ENCODE measurements around the gene ANGPT4.

Gene ANGPT4

DNA sequence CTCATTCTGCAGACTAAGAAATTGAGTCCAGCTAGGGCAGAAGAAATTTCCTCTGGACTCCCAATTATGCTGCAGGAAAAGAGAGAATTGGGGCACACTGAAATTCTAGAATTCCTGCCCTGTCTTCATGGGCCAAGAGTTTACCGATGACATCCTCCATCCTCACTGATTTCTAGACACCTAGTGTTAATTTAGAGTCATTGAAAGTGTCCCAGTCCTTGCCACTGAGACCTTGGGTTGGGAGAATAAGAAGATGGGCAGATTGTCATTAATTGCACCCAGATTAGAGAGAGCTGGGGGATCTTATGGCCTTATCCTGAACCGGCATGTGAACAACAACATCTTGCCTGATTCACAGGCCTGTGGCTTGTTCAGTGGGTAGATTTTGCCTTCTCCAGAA is 29.0 kb downstream of the ANGPT4 start:
- Histone ChIP-seq H3K27me3 (ENCODE audit: low read depth) (0 out of 2 replicates have a peak, but pooled peaks cover 10% of the 10 kb centered on the region), H3K36me3 (replicated peaks) (no peaks in the 10 kb centered on the region), H3K4me3 (no peak overlapping the region), H3K9me3 (no peaks in the 10 kb centered on the region), H3K4me1 (peaks cover 7% of the 10 kb centered on the region)
- DNase-seq (ENCODE audit: low spot score in 2 of 2) = no peak
- in situ Hi-C loops (cut with MboI; ENCODE audit: low sequenced_read_pairs) = no loop called here

- Histone ChIP-seq H3K27me3 (ENCODE audit: low read depth) (0 out of 2 replicates have a peak, but pooled peaks cover 10% of the 10 kb centered on the region), H3K4me3 (no peak overlapping the region)
- in situ Hi-C loops (cut with MboI; ENCODE audit: low sequenced_read_pairs) = no loop called here
Observed at GRCh38 chr20:884983-885952, 30.9 kb downstream of the ANGPT4 start.

GRCh38 chr20:881783-882144 is 34.4 kb downstream of the ANGPT4 start:
- 0 out of 2 replicates have a peak, but pooled peaks cover 10% of the 10 kb centered on the region for H3K27me3 ChIP-seq (ENCODE audit: low read depth)
- in situ Hi-C loops (cut with MboI; ENCODE audit: low sequenced_read_pairs) = no loop called here
- H3K4me3 ChIP-seq = no peak overlapping the region
- H3K36me3 ChIP-seq (replicated peaks) = no peaks in the 10 kb centered on the region
- DNase-seq (ENCODE audit: low spot score in 2 of 2) = no peak
- peaks cover 4% of the 10 kb centered on the region for H3K4me1 ChIP-seq
- H3K9me3 ChIP-seq = no peaks in the 10 kb centered on the region

More at GRCh38 chr20:884983-885952, 30.9 kb downstream of the ANGPT4 start:
- Histone ChIP-seq H3K36me3 (replicated peaks) (no peaks in the 10 kb centered on the region), H3K9me3 (no peaks in the 10 kb centered on the region), H3K4me1 (peaks cover 7% of the 10 kb centered on the region)
- no peak for DNase-seq (ENCODE audit: low spot score in 2 of 2)

- no peak overlapping the region for H3K4me3 ChIP-seq
- no peaks in the 10 kb centered on the region for H3K36me3 ChIP-seq (replicated peaks)
- no peaks in the 10 kb centered on the region for H3K9me3 ChIP-seq
- in situ Hi-C loops (cut with MboI; ENCODE audit: low sequenced_read_pairs) = no loop called here
- H3K27me3 ChIP-seq (ENCODE audit: low read depth) = 0 out of 2 replicates have a peak, but pooled peaks cover 6% of the 10 kb centered on the region
- no peaks in the 10 kb centered on the region for H3K4me1 ChIP-seq
- DNase-seq (ENCODE audit: low spot score in 2 of 2) = no peak
Observed at GRCh38 chr20:881051-881782, 34.9 kb downstream of the ANGPT4 start.

DNA sequence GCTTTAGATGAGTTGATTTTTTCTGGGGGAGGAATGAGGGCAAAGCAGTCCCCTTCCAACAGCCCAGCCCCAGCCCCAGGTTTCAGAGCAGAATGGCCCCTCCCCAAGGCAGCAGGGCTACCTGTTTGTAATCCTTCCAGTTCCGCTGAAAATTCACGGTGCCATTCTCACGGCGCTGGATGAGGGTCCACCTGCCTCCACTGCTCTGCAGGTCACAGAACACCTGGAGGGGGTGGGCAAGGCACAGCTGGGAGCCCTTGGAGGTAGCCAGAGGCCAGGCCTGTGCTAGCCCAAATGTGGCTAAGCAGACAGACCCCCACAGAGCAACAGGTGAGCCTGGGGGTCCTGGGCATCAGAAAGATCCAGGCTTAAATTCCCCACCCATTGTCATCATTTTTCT is 36.5 kb downstream of the ANGPT4 start:
- no peaks in the 10 kb centered on the region for H3K4me1 ChIP-seq
- no peak for DNase-seq (ENCODE audit: low spot score in 2 of 2)
- no peaks in the 10 kb centered on the region for H3K9me3 ChIP-seq
- in situ Hi-C loops (cut with MboI; ENCODE audit: low sequenced_read_pairs) = no loop called here
- no peak overlapping the region for H3K4me3 ChIP-seq
- no peaks in the 10 kb centered on the region for H3K27me3 ChIP-seq (ENCODE audit: low read depth)
- H3K36me3 ChIP-seq (replicated peaks) = no peaks in the 10 kb centered on the region

GRCh38 chr20:878511-879307 is 37.4 kb downstream of the ANGPT4 start:
- Histone ChIP-seq H3K4me1 (no peaks in the 10 kb centered on the region), H3K4me3 (no peak overlapping the region), H3K36me3 (replicated peaks) (no peaks in the 10 kb centered on the region), H3K27me3 (ENCODE audit: low read depth) (no peaks in the 10 kb centered on the region), H3K9me3 (no peaks in the 10 kb centered on the region)
- peak; percentile 7 to 78 for DNase-seq (ENCODE audit: low spot score in 2 of 2)
- in situ Hi-C loops (cut with MboI; ENCODE audit: low sequenced_read_pairs) = no loop called here

DNA sequence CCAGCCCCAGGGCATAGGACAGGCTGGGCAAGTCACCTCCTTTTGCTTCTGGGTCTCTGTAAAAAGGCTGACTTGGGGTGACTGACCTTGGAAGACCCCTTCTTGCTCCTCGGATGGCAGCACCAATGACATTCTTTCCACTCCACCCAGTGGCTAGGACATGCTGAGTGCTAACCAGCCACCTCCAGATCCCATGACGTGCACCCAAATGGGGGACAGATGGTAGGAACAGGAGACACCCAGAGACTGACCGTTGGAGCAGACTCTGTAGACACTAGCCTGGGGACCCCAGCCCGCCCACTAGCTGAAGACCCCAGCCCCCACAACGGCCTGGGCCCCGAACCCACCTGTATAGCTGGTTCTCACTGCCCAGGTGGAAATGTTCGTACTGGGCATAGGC is 38.3 kb downstream of the ANGPT4 start:
- Histone ChIP-seq H3K4me1 (no peaks in the 10 kb centered on the region), H3K9me3 (no peaks in the 10 kb centered on the region), H3K4me3 (no peak overlapping the region), H3K27me3 (ENCODE audit: low read depth) (no peaks in the 10 kb centered on the region), H3K36me3 (replicated peaks) (no peaks in the 10 kb centered on the region)
- DNase-seq (ENCODE audit: low spot score in 2 of 2) = no peak
- in situ Hi-C loops (cut with MboI; ENCODE audit: low sequenced_read_pairs) = no loop called here

DNA sequence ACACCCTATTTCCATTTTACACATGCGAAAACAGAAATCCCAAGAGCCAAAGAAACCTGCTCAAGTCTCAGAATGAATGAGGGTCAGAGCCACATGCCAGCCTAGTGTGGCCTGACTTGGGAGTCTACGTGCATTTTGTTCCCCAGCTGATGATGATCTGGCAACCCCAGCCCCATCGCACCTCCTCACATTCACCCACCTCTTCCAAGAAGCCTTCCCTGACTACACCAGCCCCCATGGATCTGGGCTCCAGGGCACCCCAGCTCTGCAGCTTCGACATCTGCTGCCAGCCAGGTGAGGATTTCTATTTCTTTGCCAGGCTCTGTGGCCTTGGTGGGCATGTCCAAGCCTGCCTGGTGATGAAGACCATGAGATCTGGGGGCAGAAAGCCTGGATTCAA is 41.0 kb downstream of the ANGPT4 start:
- no peak for DNase-seq (ENCODE audit: low spot score in 2 of 2)
- H3K36me3 ChIP-seq (replicated peaks) = no peaks in the 10 kb centered on the region
- H3K4me1 ChIP-seq = no peaks in the 10 kb centered on the region
- in situ Hi-C loops (cut with MboI; ENCODE audit: low sequenced_read_pairs) = no loop called here
- H3K27me3 ChIP-seq (ENCODE audit: low read depth) = no peaks in the 10 kb centered on the region
- no peak overlapping the region for H3K4me3 ChIP-seq
- H3K9me3 ChIP-seq = no peaks in the 10 kb centered on the region

DNA sequence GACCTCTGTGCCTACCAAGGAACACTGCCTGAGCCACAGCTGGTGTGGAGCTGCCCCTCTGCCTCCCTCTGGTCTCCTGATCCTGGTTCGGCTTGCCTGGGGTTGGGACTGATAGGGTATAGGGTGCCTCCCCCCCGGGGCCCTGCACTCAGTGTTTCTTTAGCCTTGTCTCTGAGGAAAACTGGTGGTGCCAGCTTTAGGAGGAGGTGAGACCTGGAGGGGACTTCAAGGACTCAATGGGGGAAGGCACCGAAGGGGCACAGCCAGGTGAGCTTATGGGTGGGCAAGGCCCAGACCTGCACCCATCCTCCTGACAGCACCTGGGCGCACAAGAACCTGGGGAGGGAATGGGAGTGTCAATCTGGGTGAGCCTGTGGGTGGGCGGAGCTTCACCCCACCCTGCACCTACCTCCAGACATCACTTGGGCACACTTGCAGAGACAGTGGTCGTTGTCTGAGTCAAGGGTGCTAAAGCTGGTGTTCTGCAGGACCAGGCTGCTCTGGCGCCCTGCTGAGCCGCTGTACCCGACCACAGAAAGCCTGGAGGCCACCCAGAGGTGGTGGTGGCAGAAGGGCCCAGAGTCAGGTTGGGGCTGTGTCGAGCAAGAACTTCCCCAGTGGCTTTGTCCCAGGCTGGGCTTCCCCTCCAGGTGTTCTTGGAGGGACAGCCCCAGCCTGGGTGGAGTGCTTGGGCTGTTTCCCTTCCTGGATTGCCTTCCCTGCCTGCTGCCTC is 42.1 kb downstream of the ANGPT4 start:
- Histone ChIP-seq H3K27me3 (ENCODE audit: low read depth) (no peaks in the 10 kb centered on the region), H3K9me3 (no peaks in the 10 kb centered on the region), H3K4me3 (no peak overlapping the region), H3K36me3 (replicated peaks) (no peaks in the 10 kb centered on the region), H3K4me1 (no peaks in the 10 kb centered on the region)
- in situ Hi-C loops (cut with MboI; ENCODE audit: low sequenced_read_pairs) = no loop called here
- no peak for DNase-seq (ENCODE audit: low spot score in 2 of 2)

GRCh38 chr20:872855-873520 is 43.1 kb downstream of the ANGPT4 start:
- Histone ChIP-seq H3K36me3 (replicated peaks) (no peaks in the 10 kb centered on the region), H3K9me3 (no peaks in the 10 kb centered on the region), H3K4me3 (no peak overlapping the region), H3K4me1 (no peaks in the 10 kb centered on the region), H3K27me3 (ENCODE audit: low read depth) (no peaks in the 10 kb centered on the region)
- DNase-seq (ENCODE audit: low spot score in 2 of 2) = peak in 1 of 2 experiments; percentile 29
- in situ Hi-C loops (cut with MboI; ENCODE audit: low sequenced_read_pairs) = no loop called here

DNA sequence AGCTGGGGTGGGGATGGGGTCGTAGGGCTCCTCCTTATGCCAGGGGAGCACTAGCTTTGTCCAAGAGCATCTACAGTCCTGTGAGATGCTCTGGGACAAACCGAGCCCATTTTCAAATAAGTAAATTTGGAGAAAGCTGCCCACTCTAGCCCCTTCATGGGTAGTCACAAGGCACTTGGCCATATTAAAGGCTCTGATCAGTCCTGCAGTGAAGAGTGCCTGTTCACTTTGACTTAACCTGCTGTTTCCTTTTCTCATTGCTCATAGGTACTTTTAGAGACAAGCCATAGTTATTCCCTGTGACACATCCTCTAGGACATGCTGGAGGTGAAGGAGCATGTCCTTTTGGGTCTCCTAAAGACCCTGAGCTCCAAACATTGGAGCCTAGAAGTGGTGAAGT is 44.2 kb downstream of the ANGPT4 start:
- Histone ChIP-seq H3K9me3 (no peaks in the 10 kb centered on the region), H3K4me3 (no peak overlapping the region), H3K27me3 (ENCODE audit: low read depth) (no peaks in the 10 kb centered on the region), H3K4me1 (no peaks in the 10 kb centered on the region), H3K36me3 (replicated peaks) (no peaks in the 10 kb centered on the region)
- DNase-seq (ENCODE audit: low spot score in 2 of 2) = no peak
- in situ Hi-C loops (cut with MboI; ENCODE audit: low sequenced_read_pairs) = no loop called here

DNA sequence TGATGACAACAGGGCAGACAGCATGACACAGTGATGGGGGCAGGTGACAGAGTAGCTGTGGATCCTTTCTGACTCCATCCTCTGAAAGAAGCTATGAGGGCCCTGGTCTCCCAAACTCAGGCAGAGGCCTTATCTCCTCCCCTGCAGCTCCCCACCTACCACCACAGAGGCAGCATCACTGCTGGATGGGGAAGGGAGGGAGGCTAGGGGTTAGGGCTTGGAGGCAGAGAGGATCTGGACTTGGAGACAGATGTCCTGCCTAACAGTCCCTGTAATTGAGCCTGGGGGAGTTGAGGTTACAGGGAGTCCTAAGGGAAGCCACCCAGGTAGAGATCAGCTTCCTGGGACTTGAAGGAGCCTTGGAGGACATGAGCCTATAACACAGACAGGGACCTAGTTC is 44.7 kb downstream of the ANGPT4 start:
- Histone ChIP-seq H3K4me3 (no peak overlapping the region), H3K4me1 (no peaks in the 10 kb centered on the region), H3K27me3 (ENCODE audit: low read depth) (no peaks in the 10 kb centered on the region), H3K9me3 (no peaks in the 10 kb centered on the region), H3K36me3 (replicated peaks) (no peaks in the 10 kb centered on the region)
- no peak for DNase-seq (ENCODE audit: low spot score in 2 of 2)
- in situ Hi-C loops (cut with MboI; ENCODE audit: low sequenced_read_pairs) = no loop called here

- Histone ChIP-seq H3K36me3 (replicated peaks) (no peaks in the 10 kb centered on the region), H3K4me1 (no peaks in the 10 kb centered on the region), H3K27me3 (ENCODE audit: low read depth) (no peaks in the 10 kb centered on the region), H3K4me3 (no peak overlapping the region), H3K9me3 (no peaks in the 10 kb centered on the region)
- no peak for DNase-seq (ENCODE audit: low spot score in 2 of 2)
- in situ Hi-C loops (cut with MboI; ENCODE audit: low sequenced_read_pairs) = no loop called here
Observed at GRCh38 chr20:870758-871157, 45.4 kb downstream of the ANGPT4 start.

All from HAP-1 (cell line).